A673 (cell line): ENCODE results near the gene CLCF1. TPM values are rescaled to one million over a fixed set of nuclear protein-coding genes. Genes with fewer than 3 reads are reported as not detected.

Experiments
- BruUV-seq: library from RNA; stranded (reverse); fragments of 400-500 nt; replicated peaks from 2 replicates; lab custom pipeline; 2021; lab: Mats Ljungman, UMichigan
- CTCF ChIA-PET: fragments of 300-600 bp; sonication (Branson Sonifier 250); formaldehyde crosslinking; loops from one replicate; lab custom pipeline; 2022; ENCODE audit warnings: antibody characterized with exemption; lab: Charles Lee
- POLR2A ChIA-PET: fragments of 300-600 bp; sonication (Branson Sonifier 250); formaldehyde crosslinking; loops from one replicate; lab custom pipeline; 2022; ENCODE audit warnings: antibody characterized with exemption; ENCODE audit not compliant: low non-redundant PET; lab: Charles Lee
- DNase-seq: peaks from one replicate; pipeline ENCODE4 v3.0.0-alpha.2; 2015; ENCODE audit warnings: low spot score
- H3K27ac ChIP-seq: fragments of 200-600 bp; sonication (generic); 2 replicates; pipeline ENCODE4 v1.5.1; 2016; ENCODE audit warnings: mixed run types, low read depth, mild to moderate bottlenecking, mixed read lengths, antibody characterized with exemption, low read length; ENCODE audit not compliant: poor library complexity, severe bottlenecking
- H3K27me3 ChIP-seq: fragments of 200-600 bp; sonication (generic); replicated peaks from 2 replicates; pipeline ENCODE4 v1.6.1; 2017; ENCODE audit warnings: mixed run types, low read depth, mild to moderate bottlenecking, mixed read lengths, antibody characterized with exemption, low read length; ENCODE audit not compliant: insufficient read depth, poor library complexity
- H3K36me3 ChIP-seq: fragments of 200-600 bp; sonication (generic); 2 replicates; pipeline ENCODE4 v1.6.1; 2016; ENCODE audit warnings: mixed run types, mild to moderate bottlenecking, mixed read lengths, antibody characterized with exemption, low read length; ENCODE audit not compliant: insufficient read depth, poor library complexity, severe bottlenecking
- H3K4me1 ChIP-seq: fragments of 200-600 bp; sonication (generic); 2 replicates; pipeline ENCODE4 v1.6.1; 2017; ENCODE audit warnings: mixed run types, mild to moderate bottlenecking, mixed read lengths, antibody characterized with exemption, low read length; ENCODE audit not compliant: insufficient read depth, poor library complexity, severe bottlenecking
- H3K4me3 ChIP-seq: fragments of 200-600 bp; sonication (generic); 2 replicates; pipeline ENCODE4 v1.5.1; 2016; ENCODE audit warnings: low read depth, mixed run types, mild to moderate bottlenecking, mixed read lengths, low read length; ENCODE audit not compliant: poor library complexity, severe bottlenecking
- H3K9me3 ChIP-seq: fragments of 200-600 bp; sonication (generic); 2 replicates; pipeline ENCODE4 v1.6.1; 2016; ENCODE audit warnings: mixed run types, low read depth, mild to moderate bottlenecking, mixed read lengths, antibody characterized with exemption, low read length; ENCODE audit not compliant: poor library complexity, severe bottlenecking
- CTCF ChIP-seq: fragments of 300-800, 200-600 bp; sonication (generic); conservative IDR thresholded peaks from 2 replicates; pipeline ENCODE4 v1.5.1; 2017; ENCODE audit warnings: low read depth, mild to moderate bottlenecking, antibody characterized with exemption, low read length, moderate library complexity, mixed read lengths
- EZH2 ChIP-seq: fragments of 200-600 bp; sonication (generic); IDR thresholded peaks from 2 replicates; pipeline ENCODE4 v1.6.1; 2017; ENCODE audit warnings: borderline replicate concordance, low read depth, mild to moderate bottlenecking, mixed read lengths, antibody characterized with exemption, low read length; ENCODE audit not compliant: poor library complexity, severe bottlenecking
- intact Hi-C: fragments of 100-400 bp; cut with micrococcal nuclease; formaldehyde crosslinking; loops from one replicate; pipeline ENCODE4 v1.10.0; 2022; ENCODE audit not compliant: unreplicated experiment
- total RNA-seq: library from RNA; stranded (reverse); gene quantifications from 2 replicates; pipeline ENCODE4 v1.2.3, GENCODE V29; 2021

Gene CLCF1
- total RNA-seq, 1 experiment from 2014 or later, result 0.69 TPM

- intact Hi-C loops, result loop anchor here (5.0 kb wide), 1 partner anchor 154 kb away; the partner anchor contains the start of genes CDK2AP2 and PITPNM1
- no peaks in the 10 kb centered on the region for H3K9me3 ChIP-seq
- no peaks in the 10 kb centered on the region for H3K36me3 ChIP-seq
- no peaks in the 10 kb centered on the region for H3K27me3 ChIP-seq
- TF ChIP-seq EZH2, result no peak
- TF ChIP-seq CTCF, result no peak
- no TSS peak for BruUV-seq
- ChIA-PET POLR2A (interaction anchor here (0.6 to 0.7 kb wide), 2 partner anchors 8 to 23 kb away, joined by 3 to 7 read pairs; no protein-coding TSS in a partner anchor), CTCF (interaction anchor here (0.5 to 4.1 kb wide), 2 partner anchors 17 to 29 kb away, joined by 3 to 78 read pairs; no protein-coding TSS in a partner anchor)
- H3K4me3 ChIP-seq, result peak within 1 kb of the TSS; percentile 90
- peak within 1 kb of the TSS; percentile 91 for H3K27ac ChIP-seq
- peak; percentile 98 for DNase-seq
- H3K4me1 ChIP-seq, result peaks cover 25% of the 10 kb centered on the region
Measured at GRCh38 chr11:67353317-67354074, 19.9 kb downstream of the CLCF1 start, which contains the start of gene POLD4. TSS of gene POLD4 (minus strand) at chr11:67353546. CDS start at chr11:67353399, 147 bp downstream.

GRCh38 chr11:67352546-67353316 is 20.7 kb downstream of the CLCF1 start:
- POLR2A ChIA-PET, result interaction anchor here (0.6 to 0.7 kb wide), 2 partner anchors 9 to 24 kb away, joined by 3 to 7 read pairs; no protein-coding TSS in a partner anchor

More at GRCh38 chr11:67352546-67353316, 20.7 kb downstream of the CLCF1 start:
- Histone ChIP-seq H3K27ac (peak overlapping the region; percentile 91), H3K27me3 (no peaks in the 10 kb centered on the region), H3K4me1 (peaks cover 25% of the 10 kb centered on the region), H3K36me3 (no peaks in the 10 kb centered on the region), H3K9me3 (no peaks in the 10 kb centered on the region), H3K4me3 (peak overlapping the region; percentile 90)
- intact Hi-C loops, result loop anchor here (5.0 kb wide), 1 partner anchor 155 kb away; the partner anchor contains the start of genes CDK2AP2 and PITPNM1
- BruUV-seq, result TSS peak; percentile 87
- DNase-seq, result no peak
- TF ChIP-seq EZH2 (no peak), CTCF (no peak)
- CTCF ChIA-PET, result interaction anchor here (0.5 to 4.1 kb wide), 2 partner anchors 18 to 30 kb away, joined by 3 to 78 read pairs; no protein-coding TSS in a partner anchor
